ENCODE results near the gene H2BK1.

The H2BK1 gene

DNA sequence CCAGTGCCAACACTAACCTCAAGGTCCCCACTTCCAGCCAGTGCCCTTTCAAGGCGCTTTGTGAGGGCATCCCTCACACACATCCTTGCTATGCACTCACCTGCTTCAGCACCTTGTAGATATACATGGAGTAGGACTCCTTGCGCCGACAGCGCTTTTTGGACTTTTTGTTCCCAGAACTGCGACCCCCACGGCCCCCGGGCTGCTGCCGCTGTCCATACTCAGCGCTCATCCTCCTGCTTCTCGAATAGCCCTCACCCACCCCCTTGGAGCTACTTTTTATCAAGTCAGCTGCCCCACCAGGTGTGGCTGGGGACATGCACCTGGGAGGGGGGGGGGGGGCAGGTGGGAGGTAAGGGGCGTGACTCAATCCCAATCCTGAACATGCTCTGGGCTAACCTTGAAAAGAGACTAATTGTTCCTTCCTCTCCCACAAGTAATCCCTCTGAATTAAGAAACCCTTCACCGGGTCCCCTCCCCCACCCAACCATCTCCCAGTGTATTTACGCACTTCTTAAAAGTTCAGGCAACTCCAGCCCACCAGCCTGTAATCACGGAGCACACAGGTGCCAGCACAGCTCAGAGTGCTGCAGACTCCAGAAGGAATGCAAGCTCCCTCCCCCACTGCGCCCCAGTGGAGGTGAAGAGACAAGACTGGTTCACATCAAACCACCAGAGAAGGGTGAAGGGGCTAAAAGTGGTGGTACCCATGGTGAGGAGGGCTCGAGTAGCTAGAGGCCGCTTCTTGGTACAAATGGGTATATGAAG lies at the start of gene H2BK1:
Gene H2BK1, minus strand, starts transcription at position 402 of the 768 bp plus-strand sequence. Its CDS starts 170 bp downstream, at position 232.
- TF ChIP-seq, protein P1, sequence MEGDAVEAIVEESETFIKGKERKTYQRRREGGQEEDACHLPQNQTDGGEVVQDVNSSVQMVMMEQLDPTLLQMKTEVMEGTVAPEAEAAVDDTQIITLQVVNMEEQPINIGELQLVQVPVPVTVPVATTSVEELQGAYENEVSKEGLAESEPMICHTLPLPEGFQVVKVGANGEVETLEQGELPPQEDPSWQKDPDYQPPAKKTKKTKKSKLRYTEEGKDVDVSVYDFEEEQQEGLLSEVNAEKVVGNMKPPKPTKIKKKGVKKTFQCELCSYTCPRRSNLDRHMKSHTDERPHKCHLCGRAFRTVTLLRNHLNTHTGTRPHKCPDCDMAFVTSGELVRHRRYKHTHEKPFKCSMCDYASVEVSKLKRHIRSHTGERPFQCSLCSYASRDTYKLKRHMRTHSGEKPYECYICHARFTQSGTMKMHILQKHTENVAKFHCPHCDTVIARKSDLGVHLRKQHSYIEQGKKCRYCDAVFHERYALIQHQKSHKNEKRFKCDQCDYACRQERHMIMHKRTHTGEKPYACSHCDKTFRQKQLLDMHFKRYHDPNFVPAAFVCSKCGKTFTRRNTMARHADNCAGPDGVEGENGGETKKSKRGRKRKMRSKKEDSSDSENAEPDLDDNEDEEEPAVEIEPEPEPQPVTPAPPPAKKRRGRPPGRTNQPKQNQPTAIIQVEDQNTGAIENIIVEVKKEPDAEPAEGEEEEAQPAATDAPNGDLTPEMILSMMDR (IDR thresholded peaks at IDR 0.05): no peak

DNA sequence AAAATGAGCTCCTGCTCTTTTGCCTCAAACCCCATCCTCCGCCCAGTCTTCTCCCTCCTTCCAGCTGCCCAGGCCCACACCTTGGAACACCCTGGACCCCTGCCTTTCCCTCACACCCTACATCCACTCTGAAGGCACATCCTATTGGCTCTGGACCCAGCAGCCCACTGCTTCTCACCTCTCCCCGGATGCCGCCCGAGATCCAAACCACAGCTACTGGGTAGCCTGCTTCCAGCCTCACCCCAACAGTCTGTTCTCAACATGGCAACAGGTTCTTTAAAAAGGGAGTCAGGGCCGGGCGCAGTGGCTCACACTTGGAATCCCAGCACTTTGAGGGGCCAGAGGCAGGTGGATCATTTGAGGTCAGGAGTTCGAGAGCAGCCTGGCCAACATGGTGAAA lies 47.7 kb upstream of the H2BK1 start:
- TF ChIP-seq, protein P1 (IDR thresholded peaks at IDR 0.05): no peak

DNA sequence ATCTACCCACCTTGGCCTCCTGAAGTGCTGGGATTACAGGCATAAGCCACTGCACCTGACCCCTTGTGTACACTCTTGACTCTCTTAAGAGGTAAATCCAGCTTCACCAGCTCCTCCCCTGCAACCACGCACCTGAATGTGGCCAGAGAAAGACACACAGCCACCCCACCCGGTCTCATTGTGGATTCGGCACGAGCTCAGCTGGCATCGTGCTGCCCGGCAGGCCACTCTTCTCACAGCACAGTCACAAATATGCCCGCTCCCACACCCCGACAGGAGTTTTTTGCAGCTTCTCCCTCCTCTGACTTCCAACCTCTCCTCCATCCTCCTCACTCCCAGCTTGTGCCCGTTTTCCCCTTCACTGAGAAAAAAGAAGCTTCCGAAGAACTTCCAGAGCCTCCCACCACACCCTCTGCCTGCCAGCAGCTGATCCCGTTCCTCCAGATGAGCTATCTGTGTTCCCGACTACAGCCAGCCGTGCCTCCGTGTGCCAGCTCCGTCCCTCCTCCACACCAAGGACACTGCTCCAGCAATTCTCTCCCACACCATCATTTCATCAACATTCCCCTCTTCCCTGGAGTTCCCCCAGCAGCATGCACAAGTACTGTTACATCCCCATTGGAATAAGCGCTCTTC lies 46.2 kb upstream of the H2BK1 start:
- TF ChIP-seq, protein P1 (IDR thresholded peaks at IDR 0.05): no peak

DNA sequence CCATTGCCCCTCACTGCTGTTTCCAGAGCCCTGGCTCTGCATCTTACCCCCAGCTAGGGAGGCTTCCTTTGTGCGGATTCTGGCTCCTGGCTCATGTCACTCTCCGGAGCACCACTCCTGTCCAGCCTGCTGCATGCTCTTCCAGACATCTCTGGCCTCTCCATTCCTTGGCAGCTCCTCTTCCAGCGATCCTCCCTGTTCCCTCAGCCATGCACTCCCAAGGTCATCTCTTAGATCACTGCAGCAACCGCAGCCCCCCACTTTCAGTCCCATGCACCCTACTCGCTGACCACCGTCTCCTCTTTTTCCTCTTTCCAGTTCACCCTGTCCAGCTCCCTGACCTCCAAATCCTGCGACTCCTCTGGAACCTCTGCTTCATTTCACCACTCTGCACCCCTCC lies 45.1 kb upstream of the H2BK1 start:
- TF ChIP-seq, protein P1 (IDR thresholded peaks at IDR 0.05): no peak

DNA sequence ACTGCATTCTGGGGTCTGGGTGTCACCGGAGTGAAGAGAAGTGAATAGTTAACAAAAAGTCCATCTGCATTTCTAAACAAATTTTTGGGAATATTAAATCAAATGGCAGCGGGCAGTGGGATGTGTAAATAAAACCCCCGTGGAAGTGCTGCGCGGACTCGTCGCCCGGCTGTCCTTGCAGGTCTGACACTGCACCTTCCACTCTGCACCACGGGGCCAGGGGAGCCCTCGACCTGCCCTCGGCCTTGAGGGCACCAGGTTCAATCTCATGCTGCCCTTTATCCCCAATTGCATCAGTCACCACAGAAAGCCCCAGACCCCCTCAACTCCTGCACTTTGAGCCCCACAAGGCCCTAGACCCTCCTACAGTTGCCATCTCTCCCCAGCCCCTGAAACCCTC lies 44.6 kb upstream of the H2BK1 start:
- TF ChIP-seq, protein P1 (IDR thresholded peaks at IDR 0.05): no peak

DNA sequence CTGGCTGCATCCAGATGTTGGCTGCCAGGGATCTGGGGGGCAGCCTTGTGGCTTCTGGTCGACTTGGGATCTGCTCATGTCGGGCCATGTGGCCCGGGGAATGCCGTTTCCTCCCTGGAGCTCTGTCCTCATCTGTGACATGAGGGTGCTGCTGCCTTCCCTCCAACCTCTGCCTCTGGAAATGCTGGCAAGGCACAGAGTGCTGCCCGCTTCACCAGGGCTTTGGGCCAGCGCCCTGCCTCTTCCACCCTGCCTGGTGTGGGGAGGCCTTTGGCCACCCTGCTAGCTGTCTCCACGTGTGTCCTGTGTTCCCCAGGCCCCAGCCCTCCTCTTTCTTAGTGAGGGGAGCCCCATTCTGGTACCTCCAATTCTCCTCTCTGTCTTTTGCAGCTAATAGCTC lies 44.0 kb upstream of the H2BK1 start:
- TF ChIP-seq, protein P1 (IDR thresholded peaks at IDR 0.05): no peak

DNA sequence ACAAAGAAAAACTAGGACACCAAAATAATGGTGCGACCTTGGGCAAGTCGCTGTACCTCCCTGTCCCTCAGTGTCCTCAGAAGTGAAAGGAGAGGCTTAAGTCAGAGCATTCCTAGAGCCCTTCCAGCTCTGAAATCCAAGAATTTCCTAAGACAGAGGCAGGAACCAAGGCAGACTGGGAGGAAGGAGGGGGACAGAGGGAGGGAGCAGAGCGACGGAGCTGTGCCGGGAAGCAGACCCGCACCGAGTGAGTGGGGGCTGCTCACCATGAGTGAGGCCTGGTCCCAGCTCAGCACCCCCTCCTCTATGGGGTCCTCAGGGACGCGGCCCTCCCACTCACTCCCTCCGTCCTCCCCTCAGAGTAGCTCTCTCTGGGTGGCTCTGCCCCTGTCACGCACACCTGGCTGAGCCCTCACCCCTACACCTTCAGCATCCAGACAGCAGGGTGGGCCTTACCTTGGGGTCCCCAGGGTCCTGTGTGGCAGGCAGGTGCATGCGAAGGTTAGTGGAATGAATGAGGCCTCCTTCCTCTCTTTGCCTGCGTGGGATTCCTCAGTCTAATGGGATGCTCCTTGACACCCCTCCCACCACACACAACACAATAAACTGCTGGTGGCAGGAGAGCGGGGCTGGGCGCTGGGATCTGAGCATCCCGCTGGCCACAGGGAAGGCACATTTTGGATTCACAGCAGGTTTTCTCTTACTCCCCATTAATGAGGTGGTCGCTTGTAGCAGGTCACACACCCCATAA lies 42.8 kb upstream of the H2BK1 start:
- TF ChIP-seq, protein P1 (IDR thresholded peaks at IDR 0.05): no peak
